SH-SY5Y (cell line): ENCODE results near the gene PLEKHN1.

Experiments used
- GATA2 ChIP-seq: IDR thresholded peaks from 2 replicates; pipeline ENCODE4 v1.6.1; 2011; ENCODE audit warnings: mild to moderate bottlenecking, low read depth, low read length
- GATA3 ChIP-seq: IDR thresholded peaks from 2 replicates; pipeline ENCODE4 v1.6.1; 2011; ENCODE audit warnings: low read depth, mild to moderate bottlenecking, low read length, moderate library complexity

Gene PLEKHN1

DNA sequence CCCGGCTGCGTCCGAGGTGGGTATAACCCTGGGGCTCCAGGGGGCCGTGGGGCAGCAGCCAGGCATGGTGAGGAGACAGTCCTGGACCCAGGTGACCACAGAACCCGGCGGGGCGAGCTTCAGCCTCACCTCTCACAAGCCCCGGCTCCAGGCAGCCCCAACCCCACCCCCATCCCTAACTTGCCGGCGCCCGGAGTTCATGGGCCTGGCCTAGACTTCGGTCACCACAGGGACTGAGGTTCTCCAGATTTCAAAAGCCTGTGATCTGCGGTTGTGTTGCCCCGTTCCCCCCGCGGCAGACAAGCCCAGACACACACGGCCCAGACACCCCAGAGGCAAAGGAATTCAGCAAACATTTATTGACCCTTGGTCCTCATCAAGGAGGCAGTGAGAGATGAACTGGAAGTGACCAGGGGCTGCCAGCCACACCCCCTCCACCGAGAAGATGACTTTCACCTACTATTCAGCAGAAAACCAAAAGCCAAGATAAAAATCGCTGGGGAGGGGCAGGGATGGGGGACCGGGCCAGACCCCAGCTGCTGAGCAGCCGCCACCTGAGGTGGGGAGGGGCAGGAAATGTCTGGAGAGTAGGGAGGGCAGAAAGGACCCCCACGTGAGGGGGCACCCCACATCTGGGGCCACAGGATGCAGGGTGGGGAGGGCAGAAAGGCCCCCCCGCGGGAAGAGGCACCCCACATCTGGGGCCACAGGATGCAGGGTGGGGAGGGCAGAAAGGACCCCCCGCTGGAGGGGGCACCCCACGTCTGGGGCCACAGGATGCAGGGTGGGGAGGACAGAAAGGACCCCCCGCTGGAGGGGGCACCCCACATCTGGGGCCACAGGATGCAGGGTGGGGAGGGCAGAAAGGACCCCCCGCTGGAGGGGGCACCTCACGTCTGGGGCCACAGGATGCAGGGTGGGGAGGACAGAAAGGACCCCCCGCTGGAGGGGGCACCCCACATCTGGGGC, 29.7 kb downstream of the PLEKHN1 start:
- TF ChIP-seq GATA2, result peak; percentile 59
- no peak for TF ChIP-seq GATA3

DNA sequence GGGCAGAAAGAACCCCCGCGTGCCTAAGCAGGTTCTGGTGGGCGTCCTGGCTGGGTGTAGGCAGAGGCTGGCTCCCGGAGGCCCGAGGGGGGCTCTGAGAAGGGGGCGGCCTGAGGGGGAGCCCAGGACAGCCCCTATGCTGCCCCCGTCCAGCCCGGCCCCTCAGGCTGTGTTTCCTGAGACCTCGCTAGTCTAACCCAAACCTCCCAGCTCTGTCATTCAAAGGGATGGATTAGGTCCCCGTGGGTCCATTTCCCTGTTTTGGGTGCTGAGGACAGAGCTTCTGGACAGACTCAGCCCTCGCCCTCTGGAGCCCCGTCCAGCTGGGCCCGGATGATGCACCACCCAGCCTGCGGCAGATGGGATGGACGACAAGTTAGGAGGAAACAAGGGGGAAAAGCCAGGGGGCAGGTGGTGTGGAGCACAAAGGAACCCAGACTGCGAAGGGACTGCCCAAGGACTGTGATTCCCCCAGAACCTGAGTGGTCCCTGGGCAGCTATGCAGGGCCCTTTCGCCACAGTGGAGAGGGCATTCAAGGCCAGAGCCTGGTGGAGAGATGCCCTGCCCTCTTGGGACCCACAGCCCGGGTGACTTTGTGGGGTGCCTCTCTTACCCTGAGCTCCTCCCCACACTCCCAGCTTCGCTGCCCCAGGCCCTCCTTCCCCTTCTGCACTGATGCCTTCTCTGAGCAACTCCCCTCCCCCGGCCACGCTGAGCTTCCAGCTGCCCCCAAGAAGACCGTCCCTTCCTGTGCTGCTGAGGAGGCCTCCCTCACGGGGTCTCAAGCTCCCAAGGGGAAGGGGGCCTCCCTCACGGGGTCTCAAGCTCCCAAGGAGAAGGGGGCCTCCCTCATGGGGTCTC, 30.8 kb downstream of the PLEKHN1 start:
- no peak for TF ChIP-seq GATA3
- no peak for TF ChIP-seq GATA2

DNA sequence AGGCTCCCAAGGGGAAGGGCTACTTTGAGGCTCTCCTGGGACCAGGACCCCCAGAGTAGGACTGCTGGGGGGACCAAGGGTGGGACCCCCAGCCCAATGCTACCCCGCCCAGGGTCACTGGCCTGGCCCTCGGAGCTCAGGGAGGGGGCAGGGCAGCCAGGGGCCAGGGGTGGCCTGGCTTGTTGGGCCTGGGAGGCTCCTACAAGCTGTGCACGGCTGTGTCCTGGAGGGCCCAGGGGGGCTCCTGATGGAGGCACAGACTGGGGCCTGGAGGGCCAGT, 31.4 kb downstream of the PLEKHN1 start:
- TF ChIP-seq GATA3 (no peak), GATA2 (no peak)

DNA sequence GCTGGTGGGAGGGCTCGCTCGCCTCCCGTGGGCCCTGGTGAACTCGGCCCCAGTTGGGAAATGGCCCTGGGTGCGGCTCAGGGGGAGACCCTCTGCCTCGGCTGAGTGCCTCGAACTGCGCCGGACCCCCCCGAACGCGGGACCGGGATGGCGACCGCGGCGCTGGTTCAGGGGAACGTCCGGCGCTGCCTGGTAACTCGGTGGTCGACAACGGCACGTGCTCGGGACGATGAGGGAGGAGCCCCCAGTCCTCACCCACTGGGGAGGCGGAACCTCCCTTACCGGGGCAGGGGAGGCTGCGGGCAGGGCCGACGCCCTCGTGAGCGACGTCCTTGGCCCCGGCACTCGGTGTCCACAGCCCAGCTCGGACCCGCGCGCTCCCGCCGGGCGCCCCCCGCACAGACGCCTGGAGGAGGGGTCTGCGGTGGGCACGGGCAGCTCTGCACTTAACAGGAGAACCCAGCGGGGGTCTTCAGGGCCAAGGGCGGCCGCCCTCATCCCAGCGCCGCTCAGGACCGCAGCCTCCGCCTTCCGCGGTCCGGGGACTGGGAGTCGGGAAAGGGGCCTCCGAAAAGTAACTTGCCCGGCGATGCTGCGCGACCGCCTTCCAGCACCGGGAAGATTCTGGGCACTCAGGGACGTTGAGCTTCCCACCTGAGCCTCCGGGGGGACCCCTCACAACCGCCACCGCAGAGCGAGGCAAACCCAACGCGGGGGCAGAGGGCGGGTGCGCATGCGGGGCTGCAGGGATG, 31.9 kb downstream of the PLEKHN1 start:
- TF ChIP-seq GATA3, result no peak
- TF ChIP-seq GATA2, result no peak

DNA sequence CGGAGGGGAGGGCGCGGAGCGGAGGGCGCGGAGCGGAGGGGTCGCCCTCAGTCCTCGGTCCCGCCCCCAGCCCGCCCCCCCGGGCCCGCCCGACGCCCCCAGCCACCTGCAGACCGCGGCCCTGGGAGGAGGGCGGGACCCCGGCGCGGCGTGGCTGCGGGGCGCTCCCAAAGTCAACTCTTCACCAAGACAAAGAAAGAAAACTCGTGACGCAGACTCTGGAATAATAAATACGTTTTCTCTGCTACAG, 32.4 kb downstream of the PLEKHN1 start:
- TF ChIP-seq GATA2 (no peak), GATA3 (no peak)

DNA sequence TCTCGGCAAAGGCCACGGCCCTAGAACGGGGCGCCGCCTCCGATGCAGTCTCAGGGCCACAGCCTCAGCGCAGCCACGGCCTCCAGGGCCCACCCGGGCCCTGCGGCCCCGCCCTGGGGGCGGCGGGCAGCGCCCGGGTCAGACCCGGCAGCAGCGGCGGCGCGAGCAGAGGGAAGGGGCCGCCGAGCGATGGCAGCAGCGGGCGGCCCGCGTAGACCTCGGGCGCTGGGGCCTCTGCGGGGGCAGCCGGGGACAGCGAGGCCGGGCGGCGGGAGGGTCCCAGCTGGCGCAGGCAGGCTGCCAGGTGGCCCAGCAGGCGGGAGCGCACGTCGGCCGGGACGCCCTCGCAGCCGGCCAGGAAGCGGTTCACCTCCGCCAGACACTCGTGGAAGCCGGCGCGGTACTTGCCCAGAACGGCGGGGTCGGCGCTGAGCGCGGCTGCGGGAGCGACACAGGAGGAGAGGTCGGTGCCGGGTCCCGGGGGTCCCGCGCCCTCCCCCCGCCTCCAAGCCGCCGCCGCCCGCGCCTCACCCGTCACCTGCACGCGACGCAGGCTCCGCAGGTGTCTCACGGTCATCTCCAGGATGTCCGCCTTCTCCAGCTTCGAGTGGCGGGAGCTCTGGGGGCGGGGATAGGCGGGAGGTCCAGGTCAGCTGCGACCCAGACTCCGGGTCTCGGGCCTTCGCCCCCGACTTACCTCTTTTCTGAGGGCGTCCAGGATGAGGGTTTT, 32.9 kb downstream of the PLEKHN1 start:
- TF ChIP-seq GATA2 (no peak), GATA3 (no peak)

DNA sequence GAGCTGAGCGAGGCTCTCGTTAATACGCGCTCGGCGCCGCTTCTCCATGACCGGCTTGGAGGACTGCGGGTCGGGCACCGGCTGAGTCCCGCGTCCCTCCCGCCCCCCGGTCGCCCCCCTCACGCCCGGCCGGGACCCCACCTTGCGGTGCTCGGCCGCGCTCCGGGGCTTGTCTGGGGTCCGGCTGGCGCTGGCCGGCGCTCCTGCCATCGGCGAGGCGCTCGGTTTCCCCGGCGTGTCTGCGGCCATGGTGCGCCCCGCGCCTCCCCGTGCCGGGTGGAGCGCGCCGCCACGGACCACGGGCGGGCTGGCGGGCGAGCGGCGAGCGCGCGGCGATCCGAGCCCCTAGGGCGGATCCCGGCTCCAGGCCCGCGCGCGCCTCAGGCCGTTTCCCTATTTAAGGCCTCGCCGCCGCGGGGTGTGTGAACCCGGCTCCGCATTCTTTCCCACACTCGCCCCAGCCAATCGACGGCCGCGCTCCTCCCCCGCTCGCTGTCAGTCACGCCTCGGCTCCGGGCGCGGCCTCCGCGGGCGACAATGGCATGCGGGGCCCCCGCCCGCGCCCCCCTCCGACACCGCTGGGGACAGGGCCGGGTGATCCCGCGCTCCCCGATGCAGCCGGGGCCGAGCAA, 33.6 kb downstream of the PLEKHN1 start, which contains the start of gene HES4:
TSS of gene HES4 (minus strand) at position 373 of the 632 bp plus-strand sequence. CDS start at position 249, 124 bp downstream.
- TF ChIP-seq GATA2 (no peak), GATA3 (no peak)

DNA sequence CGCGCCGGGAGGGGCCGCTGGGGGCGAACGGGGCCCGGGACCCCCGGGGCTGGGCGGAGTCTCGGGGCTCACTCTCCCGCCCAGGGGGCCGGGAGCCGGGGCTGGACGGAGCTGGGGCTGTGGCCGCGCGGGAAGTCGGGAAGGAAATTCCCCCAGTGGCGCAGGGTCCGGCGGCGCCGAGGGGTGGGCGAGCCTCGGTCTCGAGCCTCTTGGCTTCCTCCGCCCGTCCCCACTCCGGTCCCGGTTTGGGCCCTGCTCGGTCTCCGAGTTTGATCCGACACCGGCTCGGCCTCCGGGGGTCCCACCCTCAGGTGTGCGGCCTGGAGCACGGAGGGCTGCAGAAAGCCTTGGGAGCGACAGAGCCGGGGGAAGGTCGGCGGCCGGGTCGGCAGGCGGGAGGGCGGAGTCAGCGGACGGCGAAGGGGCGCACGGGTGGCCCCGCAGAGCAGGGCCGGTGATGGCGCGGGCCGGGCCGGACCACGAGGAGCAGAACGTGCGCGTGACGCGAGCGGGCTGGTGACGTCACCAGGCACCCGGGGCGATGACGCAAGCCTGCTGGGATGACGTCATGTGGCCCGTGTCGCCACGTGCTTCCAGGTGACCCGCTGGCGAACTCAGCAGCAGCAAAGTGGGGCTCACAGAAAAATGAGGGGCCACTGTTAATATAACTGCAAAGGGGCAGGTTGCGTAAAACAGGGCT, 34.2 kb downstream of the PLEKHN1 start:
- TF ChIP-seq GATA2 (no peak), GATA3 (no peak)

DNA sequence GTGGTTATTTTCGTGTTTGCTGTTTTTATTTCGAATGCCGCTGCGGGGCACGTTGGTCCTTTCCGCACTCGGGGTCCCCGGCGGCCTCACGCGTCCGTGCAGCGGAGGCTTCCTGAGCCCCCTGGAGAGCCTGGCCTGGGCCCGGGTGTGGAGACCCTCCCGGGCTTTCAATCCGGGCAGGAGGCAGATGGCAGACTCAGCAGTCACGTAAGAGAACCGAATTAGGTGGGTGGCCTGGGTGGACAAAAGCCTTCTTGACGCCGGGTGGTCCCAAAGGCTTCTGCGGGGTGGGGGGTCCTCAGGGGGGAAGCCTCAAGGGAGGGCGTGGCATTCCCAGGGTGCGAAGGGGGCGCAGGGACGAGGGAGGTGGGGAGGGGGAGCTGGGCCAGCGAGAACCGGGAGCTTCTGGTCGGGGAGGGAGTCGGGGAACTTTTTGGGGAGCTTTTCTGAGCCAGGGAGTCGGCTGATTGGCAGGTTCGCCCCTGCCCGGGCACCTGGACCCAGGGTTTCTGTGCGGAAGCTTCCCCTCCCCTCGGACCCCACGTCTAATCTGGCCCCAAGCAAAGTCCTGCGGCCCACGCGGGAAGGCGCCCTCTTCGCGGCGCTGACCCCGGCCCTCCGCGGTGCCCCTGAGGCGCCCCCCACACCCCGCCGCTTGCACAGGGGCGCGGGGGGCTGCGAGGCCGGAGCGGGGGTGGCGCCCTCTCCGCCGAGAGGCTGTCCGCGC, 34.9 kb downstream of the PLEKHN1 start:
- no peak for TF ChIP-seq GATA2
- no peak for TF ChIP-seq GATA3

DNA sequence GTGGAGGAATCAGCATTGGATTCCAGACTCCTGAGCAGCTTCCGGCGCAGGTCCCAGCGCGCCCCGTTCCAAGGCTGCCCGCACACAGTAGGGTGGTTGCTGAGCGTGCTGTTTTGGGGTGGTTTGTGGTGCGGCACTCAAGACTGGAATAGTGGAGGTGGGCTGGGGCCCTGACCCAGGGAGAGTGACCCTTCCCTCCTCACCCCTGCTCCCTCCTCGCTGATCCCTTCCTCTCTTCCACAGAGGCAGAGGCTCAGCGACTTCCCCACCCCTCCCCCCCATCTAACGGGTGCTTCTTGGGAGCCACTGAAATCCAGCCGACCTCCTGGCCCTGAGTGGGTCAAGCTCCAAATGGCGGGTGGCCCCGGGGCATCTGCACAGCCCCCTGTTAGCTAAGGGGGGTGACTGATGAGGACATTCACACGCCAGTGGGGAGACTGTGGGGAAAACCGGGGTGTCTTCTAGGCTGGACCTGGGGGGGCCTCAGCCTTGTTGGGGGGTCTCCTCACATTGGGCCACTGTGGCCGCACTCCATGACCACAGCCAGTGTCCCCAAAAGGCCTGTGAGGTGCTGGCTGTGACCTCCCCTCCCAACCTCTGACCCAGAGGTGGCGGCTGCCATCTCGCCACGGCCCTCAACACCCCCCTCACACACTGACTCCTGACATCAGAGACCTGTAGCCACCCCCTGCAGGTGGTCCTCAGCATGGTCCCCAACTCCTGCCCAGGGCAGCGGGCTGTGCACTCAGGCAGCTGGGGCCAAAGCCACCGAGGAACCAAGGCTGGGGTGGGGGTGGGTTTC, 37.5 kb downstream of the PLEKHN1 start:
- TF ChIP-seq GATA3, result no peak
- TF ChIP-seq GATA2, result no peak

DNA sequence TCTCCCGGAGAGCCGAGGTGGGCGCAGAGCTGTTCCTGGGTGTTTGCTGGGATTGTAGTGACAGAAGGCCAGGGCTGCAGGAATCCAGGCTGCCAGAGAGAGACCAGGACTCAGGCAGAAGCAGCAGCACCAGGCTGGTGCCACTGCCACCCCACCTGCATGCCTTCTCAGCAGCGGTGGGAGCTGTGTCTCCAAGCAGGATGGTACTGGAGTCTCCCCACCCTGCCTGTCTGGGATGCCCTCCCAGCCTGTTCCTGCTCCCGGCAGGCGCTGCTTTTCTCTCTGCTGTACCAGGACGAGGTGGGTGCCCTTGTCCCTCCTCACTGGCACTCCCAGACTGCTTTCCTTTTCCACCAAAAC, 38.1 kb downstream of the PLEKHN1 start:
- no peak for TF ChIP-seq GATA3
- no peak for TF ChIP-seq GATA2
